ENCODE measurements around the gene RALGPS1. TPM values are rescaled to one million over a fixed set of nuclear protein-coding genes. Genes with fewer than 3 reads are reported as not detected.

RALGPS1 gene
- polyA plus RNA-seq, 2 of the 4 experiments (the other 2 are of a cell fraction), result 5.0 to 7.9 TPM

DNA sequence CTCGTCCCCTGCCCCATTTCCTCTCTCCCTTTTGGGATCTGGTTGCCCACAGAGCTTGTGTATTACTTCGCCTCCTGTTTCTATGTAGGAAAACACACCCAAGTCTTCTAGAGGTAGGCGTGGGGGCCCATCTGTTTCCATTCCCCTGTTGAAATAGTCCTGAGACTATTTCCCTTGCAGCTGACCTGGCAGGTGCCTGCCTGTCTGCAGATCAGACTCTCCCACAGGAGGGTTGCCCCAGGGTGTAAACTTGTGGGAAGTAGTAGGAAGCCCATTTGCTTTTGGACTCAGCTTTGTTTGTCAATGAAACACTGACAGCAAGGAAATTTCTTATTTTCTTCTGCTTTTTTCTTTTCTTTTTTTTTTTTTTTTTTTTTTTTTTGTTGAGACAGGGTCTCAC lies 333.7 kb downstream of the RALGPS1 start:
- TF ChIP-seq RCOR1 (IDR thresholded peaks at IDR 0.05; ENCODE audit: low read depth, low read length) (no peak), EHMT2 (IDR thresholded peaks at IDR 0.05; ENCODE audit: low read depth) (no peak), EP300 (IDR thresholded peaks at IDR 0.05) (no peak), HDAC2 (IDR thresholded peaks at IDR 0.05) (no peak), JUN (IDR thresholded peaks at IDR 0.05) (no peak), FOSB (CRISPR knock-in tag; IDR thresholded peaks at IDR 0.05) (no peak), CBX2 (IDR thresholded peaks at IDR 0.05; ENCODE audit: borderline replicate concordance, low read depth) (no peak), HEYL (CRISPR knock-in tag; IDR thresholded peaks at IDR 0.05) (no peak), NPAS2 (CRISPR knock-in tag; IDR thresholded peaks at IDR 0.05; ENCODE audit: borderline replicate concordance) (no peak), FOXS1 (CRISPR knock-in tag; IDR thresholded peaks at IDR 0.05) (no peak), ZNF302 (CRISPR knock-in tag; IDR thresholded peaks at IDR 0.05) (no peak), PHF8 (IDR thresholded peaks at IDR 0.05; ENCODE audit: borderline replicate concordance, low read depth) (no peak), ZFP36 (IDR thresholded peaks at IDR 0.05; ENCODE audit: borderline replicate concordance, partially characterized antibody) (no peak), MYC (IDR thresholded peaks at IDR 0.05; ENCODE audit: borderline replicate concordance, low read length) (no peak), MAZ (IDR thresholded peaks at IDR 0.05; ENCODE audit: borderline replicate concordance, low read depth, low read length) (no peak)
- TF ChIP-seq, protein P1, sequence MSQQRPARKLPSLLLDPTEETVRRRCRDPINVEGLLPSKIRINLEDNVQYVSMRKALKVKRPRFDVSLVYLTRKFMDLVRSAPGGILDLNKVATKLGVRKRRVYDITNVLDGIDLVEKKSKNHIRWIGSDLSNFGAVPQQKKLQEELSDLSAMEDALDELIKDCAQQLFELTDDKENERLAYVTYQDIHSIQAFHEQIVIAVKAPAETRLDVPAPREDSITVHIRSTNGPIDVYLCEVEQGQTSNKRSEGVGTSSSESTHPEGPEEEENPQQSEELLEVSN (IDR thresholded peaks at IDR 0.05; ENCODE audit: borderline replicate concordance, low read depth), result no peak
- TF ChIP-seq, protein P2, sequence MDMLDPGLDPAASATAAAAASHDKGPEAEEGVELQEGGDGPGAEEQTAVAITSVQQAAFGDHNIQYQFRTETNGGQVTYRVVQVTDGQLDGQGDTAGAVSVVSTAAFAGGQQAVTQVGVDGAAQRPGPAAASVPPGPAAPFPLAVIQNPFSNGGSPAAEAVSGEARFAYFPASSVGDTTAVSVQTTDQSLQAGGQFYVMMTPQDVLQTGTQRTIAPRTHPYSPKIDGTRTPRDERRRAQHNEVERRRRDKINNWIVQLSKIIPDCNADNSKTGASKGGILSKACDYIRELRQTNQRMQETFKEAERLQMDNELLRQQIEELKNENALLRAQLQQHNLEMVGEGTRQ (IDR thresholded peaks at IDR 0.05), result no peak
- TF ChIP-seq, protein P3, sequence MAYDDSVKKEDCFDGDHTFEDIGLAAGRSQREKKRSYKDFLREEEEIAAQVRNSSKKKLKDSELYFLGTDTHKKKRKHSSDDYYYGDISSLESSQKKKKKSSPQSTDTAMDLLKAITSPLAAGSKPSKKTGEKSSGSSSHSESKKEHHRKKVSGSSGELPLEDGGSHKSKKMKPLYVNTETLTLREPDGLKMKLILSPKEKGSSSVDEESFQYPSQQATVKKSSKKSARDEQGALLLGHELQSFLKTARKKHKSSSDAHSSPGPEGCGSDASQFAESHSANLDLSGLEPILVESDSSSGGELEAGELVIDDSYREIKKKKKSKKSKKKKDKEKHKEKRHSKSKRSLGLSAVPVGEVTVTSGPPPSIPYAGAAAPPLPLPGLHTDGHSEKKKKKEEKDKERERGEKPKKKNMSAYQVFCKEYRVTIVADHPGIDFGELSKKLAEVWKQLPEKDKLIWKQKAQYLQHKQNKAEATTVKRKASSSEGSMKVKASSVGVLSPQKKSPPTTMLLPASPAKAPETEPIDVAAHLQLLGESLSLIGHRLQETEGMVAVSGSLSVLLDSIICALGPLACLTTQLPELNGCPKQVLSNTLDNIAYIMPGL (CRISPR knock-in tag; IDR thresholded peaks at IDR 0.05; ENCODE audit: borderline replicate concordance), result no peak
- TF ChIP-seq, protein P4, sequence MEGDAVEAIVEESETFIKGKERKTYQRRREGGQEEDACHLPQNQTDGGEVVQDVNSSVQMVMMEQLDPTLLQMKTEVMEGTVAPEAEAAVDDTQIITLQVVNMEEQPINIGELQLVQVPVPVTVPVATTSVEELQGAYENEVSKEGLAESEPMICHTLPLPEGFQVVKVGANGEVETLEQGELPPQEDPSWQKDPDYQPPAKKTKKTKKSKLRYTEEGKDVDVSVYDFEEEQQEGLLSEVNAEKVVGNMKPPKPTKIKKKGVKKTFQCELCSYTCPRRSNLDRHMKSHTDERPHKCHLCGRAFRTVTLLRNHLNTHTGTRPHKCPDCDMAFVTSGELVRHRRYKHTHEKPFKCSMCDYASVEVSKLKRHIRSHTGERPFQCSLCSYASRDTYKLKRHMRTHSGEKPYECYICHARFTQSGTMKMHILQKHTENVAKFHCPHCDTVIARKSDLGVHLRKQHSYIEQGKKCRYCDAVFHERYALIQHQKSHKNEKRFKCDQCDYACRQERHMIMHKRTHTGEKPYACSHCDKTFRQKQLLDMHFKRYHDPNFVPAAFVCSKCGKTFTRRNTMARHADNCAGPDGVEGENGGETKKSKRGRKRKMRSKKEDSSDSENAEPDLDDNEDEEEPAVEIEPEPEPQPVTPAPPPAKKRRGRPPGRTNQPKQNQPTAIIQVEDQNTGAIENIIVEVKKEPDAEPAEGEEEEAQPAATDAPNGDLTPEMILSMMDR (IDR thresholded peaks at IDR 0.05), result no peak
- ATAC-seq (no peak), DNase-seq (ENCODE audit: low read depth in 1 of 2, low spot score in 1 of 2) (no peak), FAIRE-seq (no peak)
- Histone ChIP-seq H3K4me3 (no peak overlapping the region), H3K27ac (no peak overlapping the region), H3K9me3 (no peaks in the 10 kb centered on the region), H3K4me1 (peaks cover 10% of the 10 kb centered on the region; the same call in 2 of the 3 replicates), H3K4me2 (no peak overlapping the region)
- ChIA-PET CTCF (interaction anchor here (1.2 to 1.4 kb wide), 2 partner anchors 34 to 48 kb away, joined by 4 read pairs; no protein-coding TSS in a partner anchor), POLR2A (interaction anchor here (0.6 kb wide), 1 partner anchor 612 kb away, joined by 5 read pairs; no protein-coding TSS in a partner anchor)
- 89% methylated on average over 3 of the region's 3 CpGs for WGBS (ENCODE audit: missing lambda C conversion rate)

DNA sequence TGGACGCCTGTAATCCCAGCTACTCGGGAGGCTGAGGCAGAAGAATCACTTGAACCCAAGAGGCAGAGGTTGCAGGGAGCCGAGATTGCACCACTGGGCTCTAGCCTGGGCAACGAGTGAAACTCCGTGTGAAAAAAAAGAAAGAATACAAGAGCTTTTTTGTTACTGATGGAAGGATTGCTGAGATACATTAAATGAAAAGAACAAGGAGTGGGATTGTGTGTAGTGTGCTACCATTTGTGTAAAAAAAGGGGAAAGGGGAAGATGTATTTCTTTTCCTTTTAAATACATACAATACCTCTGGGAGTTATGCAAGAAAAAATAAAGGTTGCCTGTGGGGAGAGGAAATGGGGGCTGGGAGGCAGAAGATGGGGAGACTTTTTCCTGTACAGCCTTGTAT lies 335.3 kb downstream of the RALGPS1 start:
- DNase-seq (ENCODE audit: low read depth in 1 of 2, low spot score in 1 of 2), result no peak
- Histone ChIP-seq H3K4me1 (peaks cover 4% of the 10 kb centered on the region; the same call in 1 of the 3 replicates), H3K27ac (no peak overlapping the region), H3K4me3 (no peak overlapping the region), H3K9me3 (no peaks in the 10 kb centered on the region), H3K4me2 (no peak overlapping the region)
- FAIRE-seq, result no peak
- no peak for ATAC-seq
- CTCF ChIA-PET, result interaction anchor here (0.9 to 1.6 kb wide), 4 partner anchors 13 to 98 kb away, joined by 3 to 4 read pairs (median 4); no protein-coding TSS in a partner anchor
- no peak for TF ChIP-seq EHMT2 (IDR thresholded peaks at IDR 0.05; ENCODE audit: low read depth)
- no peak for TF ChIP-seq GATA3 (IDR thresholded peaks at IDR 0.05; ENCODE audit: borderline replicate concordance)
- TF ChIP-seq, protein P5, sequence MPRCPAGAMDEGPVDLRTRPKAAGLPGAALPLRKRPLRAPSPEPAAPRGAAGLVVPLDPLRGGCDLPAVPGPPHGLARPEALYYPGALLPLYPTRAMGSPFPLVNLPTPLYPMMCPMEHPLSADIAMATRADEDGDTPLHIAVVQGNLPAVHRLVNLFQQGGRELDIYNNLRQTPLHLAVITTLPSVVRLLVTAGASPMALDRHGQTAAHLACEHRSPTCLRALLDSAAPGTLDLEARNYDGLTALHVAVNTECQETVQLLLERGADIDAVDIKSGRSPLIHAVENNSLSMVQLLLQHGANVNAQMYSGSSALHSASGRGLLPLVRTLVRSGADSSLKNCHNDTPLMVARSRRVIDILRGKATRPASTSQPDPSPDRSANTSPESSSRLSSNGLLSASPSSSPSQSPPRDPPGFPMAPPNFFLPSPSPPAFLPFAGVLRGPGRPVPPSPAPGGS (IDR thresholded peaks at IDR 0.05), result no peak
- no peak for TF ChIP-seq RARB (CRISPR knock-in tag; IDR thresholded peaks at IDR 0.05)
- TF ChIP-seq, protein P6, sequence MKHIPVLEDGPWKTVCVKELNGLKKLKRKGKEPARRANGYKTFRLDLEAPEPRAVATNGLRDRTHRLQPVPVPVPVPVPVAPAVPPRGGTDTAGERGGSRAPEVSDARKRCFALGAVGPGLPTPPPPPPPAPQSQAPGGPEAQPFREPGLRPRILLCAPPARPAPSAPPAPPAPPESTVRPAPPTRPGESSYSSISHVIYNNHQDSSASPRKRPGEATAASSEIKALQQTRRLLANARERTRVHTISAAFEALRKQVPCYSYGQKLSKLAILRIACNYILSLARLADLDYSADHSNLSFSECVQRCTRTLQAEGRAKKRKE (CRISPR knock-in tag; IDR thresholded peaks at IDR 0.05; ENCODE audit: low read depth), result no peak
- TF ChIP-seq PHF8 (IDR thresholded peaks at IDR 0.05; ENCODE audit: borderline replicate concordance, low read depth), result no peak
- TF ChIP-seq BHLHE40 (IDR thresholded peaks at IDR 0.05; ENCODE audit: low read depth, low read length), result no peak
- no peak for TF ChIP-seq CHD2 (IDR thresholded peaks at IDR 0.05; ENCODE audit: low read length, partially characterized antibody)
- POLR2A ChIA-PET, result no interaction called here
- 89% methylated on average over 5 of the region's 5 CpGs for WGBS (ENCODE audit: missing lambda C conversion rate)

Data from A549 (cell line).